Endothelial cell of umbilical vein (primary cell): ENCODE results near the gene PSMD13. TPM values are rescaled to one million over a fixed set of nuclear protein-coding genes. Genes with fewer than 3 reads are reported as not detected.

ENCODE experiments used
- BruUV-seq: library from RNA; stranded (reverse); fragments of 400-500 nt; replicated peaks from 2 replicates; lab custom pipeline; 2021; lab: Mats Ljungman, UMichigan
- CTCF ChIA-PET: fragments of 300-600, 350-600 bp; sonication (Branson Sonifier 250); formaldehyde crosslinking; loops from one replicate; lab custom pipeline; 2021; ENCODE audit warnings: antibody characterized with exemption, inconsistent platforms; lab: Charles Lee
- POLR2A ChIA-PET: fragments of 300-600, 350-600 bp; sonication (Branson Sonifier 250); formaldehyde crosslinking; loops from one replicate; lab custom pipeline; 2021; ENCODE audit warnings: antibody characterized with exemption, inconsistent platforms; lab: Charles Lee
- DNase-seq: peaks from one replicate; pipeline ENCODE4 v3.0.0-alpha.2; 2011; ENCODE audit warnings: low read depth, low spot score
- FAIRE-seq: peaks from 2 replicates; lab custom pipeline; 2011; peaks lifted over from hg19 to GRCh38; lab: Jason Lieb, UNC
- H2AFZ ChIP-seq: 2 replicates; pipeline ENCODE4 v1.6.0; 2012; ENCODE audit warnings: low read depth, low read length, control low read depth, inconsistent platforms
- H3K27ac ChIP-seq: 2 replicates; pipeline ENCODE4 v1.5.1; 2011; ENCODE audit warnings: low read depth, mild to moderate bottlenecking, control low read depth, low read length, moderate library complexity; ENCODE audit not compliant: insufficient read depth
- H3K27me3 ChIP-seq, 2 experiments: 2 replicates each; pipeline versions ENCODE4 v1.6.0 to v1.6.1; 2011; ENCODE audit warnings: low read length in 2 of 2, mixed read lengths in 1 of 2; ENCODE audit not compliant: control insufficient read depth in 2 of 2, insufficient read depth in 2 of 2
- H3K36me3 ChIP-seq, 2 experiments: 2 replicates in 1 of 2; 3 replicates in 1 of 2; pipeline ENCODE4 v1.5.1; 2011; ENCODE audit warnings: low read length in 2 of 2, mild to moderate bottlenecking in 1 of 2, moderate library complexity in 1 of 2; ENCODE audit not compliant: control insufficient read depth in 2 of 2, insufficient read depth in 2 of 2; ENCODE audit errors: extremely low read depth in 1 of 2
- H3K4me1 ChIP-seq: 3 replicates; pipeline ENCODE4 v1.5.1; 2011; ENCODE audit warnings: mild to moderate bottlenecking, low read length; ENCODE audit not compliant: control insufficient read depth, insufficient read depth; ENCODE audit errors: extremely low read depth
- H3K4me2 ChIP-seq: 2 replicates; pipeline ENCODE4 v1.6.1; 2011; ENCODE audit warnings: low read length, control low read depth, mixed read lengths; ENCODE audit not compliant: insufficient read depth
- H3K4me3 ChIP-seq, 3 experiments: fragments of 200-600 bp in 1 of 3; sonication (generic), shearing (Covaris generic) in 1 of 3; replicated peaks in 1 of 3; 2 replicates each; pipeline ENCODE4 v1.5.1; 2011 to 2016; ENCODE audit warnings: control low read depth in 3 of 3, low read length in 3 of 3, mild to moderate bottlenecking in 2 of 3, inconsistent platforms in 1 of 3, low read depth in 1 of 3, moderate library complexity in 1 of 3; ENCODE audit not compliant: insufficient read depth in 1 of 3
- H3K79me2 ChIP-seq: 2 replicates; pipeline ENCODE4 v1.6.0; 2012; ENCODE audit warnings: low read length, inconsistent platforms; ENCODE audit not compliant: control insufficient read depth, insufficient read depth
- H3K9ac ChIP-seq: replicated peaks from 2 replicates; pipeline ENCODE3; 2011; ENCODE audit warnings: low read length, control low read depth; ENCODE audit not compliant: insufficient read depth; ENCODE audit errors: extremely low read depth
- H3K9me1 ChIP-seq: replicated peaks from 3 replicates; pipeline ENCODE4 v1.6.0; 2011; ENCODE audit warnings: mild to moderate bottlenecking, low read length; ENCODE audit not compliant: control insufficient read depth, insufficient read depth; ENCODE audit errors: extremely low read depth
- H3K9me3 ChIP-seq: replicated peaks from 2 replicates; pipeline ENCODE4 v1.5.1; 2012; ENCODE audit warnings: low read length, inconsistent platforms; ENCODE audit not compliant: control insufficient read depth, insufficient read depth
- H4K20me1 ChIP-seq: replicated peaks from 2 replicates; pipeline ENCODE3; 2011; ENCODE audit warnings: mild to moderate bottlenecking, low read length; ENCODE audit not compliant: control insufficient read depth, insufficient read depth; ENCODE audit errors: extremely low read depth
- CTCF ChIP-seq, 2 donors: IDR thresholded peaks; 1 replicate in 1 of 2; 2 replicates in 1 of 2; pipeline ENCODE4 v1.5.1; 2011; ENCODE audit warnings: low read length in 2 of 2, mild to moderate bottlenecking in 2 of 2, moderate library complexity in 2 of 2, control low read depth in 1 of 2, inconsistent platforms in 1 of 2, low read depth in 1 of 2; ENCODE audit not compliant: insufficient read depth in 1 of 2; ENCODE audit errors: extremely low read depth in 1 of 2
- EZH2 ChIP-seq: IDR thresholded peaks from 2 replicates; pipeline ENCODE4 v1.6.1; 2012; ENCODE audit warnings: borderline replicate concordance, low read depth, mild to moderate bottlenecking, moderate library complexity, low read length, inconsistent platforms; ENCODE audit not compliant: severe bottlenecking
- FOS ChIP-seq: IDR thresholded peaks from 2 replicates; pipeline ENCODE4 v1.6.1; 2011; ENCODE audit warnings: mild to moderate bottlenecking, low read length, moderate library complexity, borderline replicate concordance; ENCODE audit not compliant: insufficient read depth
- GATA2 ChIP-seq: IDR thresholded peaks from 2 replicates; pipeline ENCODE4 v1.7.0; 2011; ENCODE audit warnings: low read depth, mild to moderate bottlenecking, moderate library complexity, mixed read lengths, low read length; ENCODE audit not compliant: insufficient read length, insufficient read depth
- JUN ChIP-seq: IDR thresholded peaks from 2 replicates; pipeline ENCODE4 v1.6.1; 2011; ENCODE audit warnings: borderline replicate concordance, low read depth; ENCODE audit not compliant: insufficient read length, insufficient read depth
- MYC ChIP-seq: IDR thresholded peaks from one replicate; pipeline ENCODE4 v1.6.1; 2011; ENCODE audit warnings: mild to moderate bottlenecking, low read depth, low read length
- POLR2A ChIP-seq: IDR thresholded peaks from 2 replicates; pipeline ENCODE4 v1.6.1; 2012; ENCODE audit warnings: low read depth, mild to moderate bottlenecking, control low read depth, low read length
- POLR2AphosphoS5 ChIP-seq: IDR thresholded peaks from 2 replicates; pipeline ENCODE4 v1.6.1; 2012; ENCODE audit warnings: low read depth, mild to moderate bottlenecking, control low read depth, low read length, moderate library complexity; ENCODE audit not compliant: insufficient read depth
- dilution Hi-C: fragments of 300-500 bp; cut with MboI; formaldehyde crosslinking; loops from one replicate; pipeline ENCODE4 v1.15.0; 2019; ENCODE audit warnings: low sequenced_read_pairs; ENCODE audit not compliant: extremely low pct_ligation_motif_present
- intact Hi-C: fragments of 100-400 bp; cut with micrococcal nuclease; formaldehyde crosslinking; loops from one replicate; pipeline ENCODE4 v1.10.0; 2022
- polyA plus RNA-seq, 4 experiments: library from polyadenylated mRNA; depleted of rRNA in 3 of 4; stranded (reverse) in 3 of 4; unstranded in 1 of 4; fragments of >200 nt; gene quantifications; 2 replicates each; pipeline versions ENCODE4 v1.2.1 to v1.2.3, GENCODE V29; 2011 to 2012; ENCODE audit warnings: missing spikeins in 1 of 4
- total RNA-seq: library from RNA; stranded (reverse); gene quantifications from 2 replicates; pipeline ENCODE4 v1.2.3, GENCODE V29; 2021
- TF ChIP-seq, protein P1 (sequence below): IDR thresholded peaks from 2 replicates; pipeline ENCODE4 v1.6.1; 2011; ENCODE audit not compliant: insufficient read depth, insufficient read length

Gene PSMD13
- total and polyA plus RNA-seq, 2 donors (not counting 3 experiments of a cell fraction or from before 2014, with no cell fraction given): 168 to 214 TPM

GRCh38 chr11:266676-267439, 30.1 kb downstream of the PSMD13 start:
- Histone ChIP-seq H3K9me3 (no peaks in the 10 kb centered on the region), H3K9ac (no peak overlapping the region), H3K4me1 (no peaks in the 10 kb centered on the region), H3K79me2 (no peaks in the 10 kb centered on the region), H3K27ac (no peak overlapping the region), H3K4me3 (no peak overlapping the region), H4K20me1 (no peaks in the 10 kb centered on the region), H3K27me3 (no peaks in the 10 kb centered on the region), H2AFZ (no peak overlapping the region), H3K4me2 (no peak overlapping the region), H3K9me1 (no peaks in the 10 kb centered on the region), H3K36me3 (no peaks in the 10 kb centered on the region)
- ChIA-PET POLR2A (interaction anchor here (0.9 kb wide), 1 partner anchor 86 kb away, joined by 5 read pairs; no protein-coding TSS in a partner anchor), CTCF (interaction anchor here (2.2 kb wide), 1 partner anchor 16 kb away, joined by 8 read pairs; no protein-coding TSS in a partner anchor)
- BruUV-seq: no TSS peak
- FAIRE-seq (no peak), DNase-seq (no peak)
- TF ChIP-seq MYC (no peak), JUN (no peak), POLR2AphosphoS5 (no peak), POLR2A (no peak), CTCF (IDR thresholded peaks at IDR 0.05; ENCODE audit: extremely low read depth in 1 of 2, insufficient read depth in 1 of 2, low read depth in 1 of 2, low read length in 2 of 2) (no peak), GATA2 (no peak), EZH2 (no peak), FOS (no peak)
- TF ChIP-seq, protein P1, sequence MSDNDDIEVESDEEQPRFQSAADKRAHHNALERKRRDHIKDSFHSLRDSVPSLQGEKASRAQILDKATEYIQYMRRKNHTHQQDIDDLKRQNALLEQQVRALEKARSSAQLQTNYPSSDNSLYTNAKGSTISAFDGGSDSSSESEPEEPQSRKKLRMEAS: no peak
- intact Hi-C loops: no loop called here
- dilution Hi-C loops: no loop called here
